ENCODE measurements around the gene HDAC4. TPM values are rescaled to one million over a fixed set of nuclear protein-coding genes. Genes with fewer than 3 reads are reported as not detected.

The HDAC4 gene
- total RNA-seq, 1 donor from 2014 or later: 7.8 TPM

DNA sequence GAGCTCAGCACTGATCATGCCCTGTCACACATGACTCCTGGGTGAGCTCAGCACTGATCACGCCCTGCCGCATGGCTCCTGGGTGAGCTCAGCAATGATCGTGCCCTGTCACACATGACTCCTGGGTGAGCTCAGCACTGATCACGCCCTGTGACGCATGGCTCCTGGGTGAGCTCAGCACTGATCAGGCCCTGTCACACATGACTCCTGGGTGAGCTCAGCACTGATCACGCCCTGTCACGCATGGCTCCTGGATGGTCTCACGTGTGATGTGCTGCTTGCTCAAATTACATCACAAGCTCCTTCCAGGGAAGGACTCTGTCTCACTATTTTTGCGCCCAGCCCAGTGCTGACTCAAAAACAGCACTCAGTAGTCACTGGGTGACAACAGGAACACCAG is 258.0 kb downstream of the HDAC4 start:
- no peaks in the 10 kb centered on the region for H3K36me3 ChIP-seq (ENCODE audit: control insufficient read depth, insufficient read depth, low read length)
- H3K27me3 ChIP-seq (ENCODE audit: control insufficient read depth, insufficient read depth, low read length): no peaks in the 10 kb centered on the region
- no peak for DNase-seq (ENCODE audit: low read depth)
- H3K4me3 ChIP-seq (ENCODE audit: low read depth, low read length): no peak overlapping the region
- TF ChIP-seq, protein P1, sequence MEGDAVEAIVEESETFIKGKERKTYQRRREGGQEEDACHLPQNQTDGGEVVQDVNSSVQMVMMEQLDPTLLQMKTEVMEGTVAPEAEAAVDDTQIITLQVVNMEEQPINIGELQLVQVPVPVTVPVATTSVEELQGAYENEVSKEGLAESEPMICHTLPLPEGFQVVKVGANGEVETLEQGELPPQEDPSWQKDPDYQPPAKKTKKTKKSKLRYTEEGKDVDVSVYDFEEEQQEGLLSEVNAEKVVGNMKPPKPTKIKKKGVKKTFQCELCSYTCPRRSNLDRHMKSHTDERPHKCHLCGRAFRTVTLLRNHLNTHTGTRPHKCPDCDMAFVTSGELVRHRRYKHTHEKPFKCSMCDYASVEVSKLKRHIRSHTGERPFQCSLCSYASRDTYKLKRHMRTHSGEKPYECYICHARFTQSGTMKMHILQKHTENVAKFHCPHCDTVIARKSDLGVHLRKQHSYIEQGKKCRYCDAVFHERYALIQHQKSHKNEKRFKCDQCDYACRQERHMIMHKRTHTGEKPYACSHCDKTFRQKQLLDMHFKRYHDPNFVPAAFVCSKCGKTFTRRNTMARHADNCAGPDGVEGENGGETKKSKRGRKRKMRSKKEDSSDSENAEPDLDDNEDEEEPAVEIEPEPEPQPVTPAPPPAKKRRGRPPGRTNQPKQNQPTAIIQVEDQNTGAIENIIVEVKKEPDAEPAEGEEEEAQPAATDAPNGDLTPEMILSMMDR (IDR thresholded peaks at IDR 0.05; ENCODE audit: insufficient read depth, low read length, poor library complexity, severe bottlenecking): no peak

DNA sequence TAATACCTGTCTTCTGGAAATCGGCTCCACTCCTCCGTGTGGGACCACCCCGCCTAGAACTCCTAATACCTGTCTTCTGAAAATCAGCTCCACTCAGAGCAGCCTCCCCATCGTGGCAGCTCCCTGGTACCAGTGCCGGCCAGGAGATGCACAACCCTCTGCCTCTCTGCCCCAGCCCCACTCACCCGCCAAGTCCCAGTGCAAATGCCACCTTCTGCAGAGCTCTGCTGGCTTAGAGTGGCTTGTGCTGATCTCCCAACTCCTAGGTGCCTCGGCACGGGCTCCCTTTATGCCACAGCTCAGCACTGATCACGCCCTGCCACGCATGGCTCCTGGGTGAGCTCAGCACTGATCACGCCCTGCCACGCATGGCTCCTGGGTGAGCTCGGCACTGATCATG is 258.5 kb downstream of the HDAC4 start:
- no peaks in the 10 kb centered on the region for H3K36me3 ChIP-seq (ENCODE audit: control insufficient read depth, insufficient read depth, low read length)
- H3K27me3 ChIP-seq (ENCODE audit: control insufficient read depth, insufficient read depth, low read length): no peaks in the 10 kb centered on the region
- no peak for DNase-seq (ENCODE audit: low read depth)
- no peak overlapping the region for H3K4me3 ChIP-seq (ENCODE audit: low read depth, low read length)
- TF ChIP-seq, protein P1 (IDR thresholded peaks at IDR 0.05; ENCODE audit: insufficient read depth, low read length, poor library complexity, severe bottlenecking): no peak

DNA sequence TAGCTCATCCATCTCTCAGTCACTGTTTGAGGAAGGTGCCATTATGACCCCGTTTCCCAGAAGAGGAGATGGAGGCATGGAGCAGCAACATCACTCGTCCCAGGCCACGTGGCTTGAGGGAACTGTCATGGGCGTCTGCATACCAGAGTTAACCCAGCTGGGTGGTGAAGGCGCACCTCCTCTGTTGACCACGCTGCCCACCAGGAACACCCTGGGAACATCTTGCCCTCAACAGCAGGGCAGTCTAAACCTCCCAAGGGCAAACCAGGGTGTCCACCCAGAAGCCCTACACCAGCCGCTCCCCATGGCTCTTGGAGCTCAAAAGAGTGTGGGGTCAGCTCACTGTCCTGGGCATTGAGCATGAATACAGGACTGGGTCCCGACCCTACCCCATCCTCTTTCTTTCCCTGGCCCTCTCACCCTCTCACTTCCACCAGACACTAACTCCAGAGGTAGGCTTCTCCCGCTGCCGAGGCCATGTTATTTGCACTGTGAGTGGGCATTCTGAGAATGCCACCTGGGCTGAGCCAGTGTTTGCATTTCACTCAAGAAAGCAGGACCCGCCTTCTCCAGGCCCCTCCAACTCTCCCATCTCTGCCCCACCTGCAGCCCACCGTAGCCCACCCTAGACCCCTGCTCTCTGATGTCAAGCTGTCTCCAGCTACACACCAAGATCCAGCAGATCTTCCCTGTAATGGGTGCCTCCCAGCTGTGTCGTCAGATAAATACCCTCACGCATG is 259.6 kb downstream of the HDAC4 start:
- H3K36me3 ChIP-seq (ENCODE audit: control insufficient read depth, insufficient read depth, low read length): no peaks in the 10 kb centered on the region
- H3K27me3 ChIP-seq (ENCODE audit: control insufficient read depth, insufficient read depth, low read length): no peaks in the 10 kb centered on the region
- no peak for DNase-seq (ENCODE audit: low read depth)
- H3K4me3 ChIP-seq (ENCODE audit: low read depth, low read length): no peak overlapping the region
- TF ChIP-seq, protein P1 (IDR thresholded peaks at IDR 0.05; ENCODE audit: insufficient read depth, low read length, poor library complexity, severe bottlenecking): no peak

DNA sequence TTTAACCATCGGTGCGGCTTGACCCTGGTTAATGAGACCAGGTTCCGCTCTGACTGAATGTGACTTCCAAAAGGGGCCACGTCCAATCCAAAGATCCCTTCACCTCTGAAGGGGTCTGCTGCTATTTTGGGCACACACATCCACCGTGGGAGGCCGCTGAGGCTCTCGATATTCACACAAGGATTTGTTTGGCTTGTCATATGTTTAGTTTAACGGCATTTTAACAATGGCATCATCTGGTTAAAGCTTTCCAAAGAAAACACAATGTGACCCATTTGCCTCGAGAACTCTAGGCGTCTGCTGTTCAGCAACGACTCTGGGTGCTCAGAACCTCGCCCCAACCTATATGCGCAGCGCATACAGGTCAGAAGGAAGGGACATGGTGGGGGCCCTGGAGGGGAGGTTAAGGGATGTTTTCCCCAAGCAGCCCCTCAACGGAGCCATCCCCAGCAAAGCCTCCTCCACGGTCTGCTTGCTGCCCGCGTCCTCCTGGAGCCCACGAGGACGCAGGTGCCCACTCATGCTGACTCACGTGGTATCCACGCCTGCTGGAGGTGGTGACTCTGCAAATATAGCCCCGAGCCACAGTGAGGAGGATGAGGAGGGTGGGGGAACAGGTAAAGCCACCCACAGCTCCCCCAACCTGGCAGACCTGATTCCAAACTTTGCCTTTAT is 260.3 kb downstream of the HDAC4 start:
- H3K36me3 ChIP-seq (ENCODE audit: control insufficient read depth, insufficient read depth, low read length): no peaks in the 10 kb centered on the region

DNA sequence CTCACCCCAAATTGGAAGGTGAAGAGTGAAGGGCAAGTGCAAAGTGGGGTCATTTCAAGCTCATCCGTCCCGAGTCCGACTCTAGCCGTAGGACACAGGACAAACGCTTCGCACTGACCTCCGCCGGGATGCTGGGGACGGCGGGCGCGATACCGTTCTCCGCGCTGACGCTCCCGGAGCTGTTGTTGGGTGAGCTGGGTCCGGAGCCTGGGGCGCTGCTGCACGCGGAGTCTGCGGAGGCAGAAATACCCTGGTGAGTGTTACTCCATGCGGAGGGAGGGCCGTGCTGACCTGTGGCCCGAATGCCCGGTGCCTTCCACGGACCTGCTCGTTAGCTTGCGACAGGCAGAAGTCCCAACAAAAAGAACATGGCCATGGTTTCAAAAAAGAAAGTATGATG is 261.3 kb downstream of the HDAC4 start:
- Histone ChIP-seq H3K4me3 (ENCODE audit: low read depth, low read length) (no peak overlapping the region), H3K36me3 (ENCODE audit: control insufficient read depth, insufficient read depth, low read length) (no peaks in the 10 kb centered on the region), H3K27me3 (ENCODE audit: control insufficient read depth, insufficient read depth, low read length) (no peaks in the 10 kb centered on the region)
- DNase-seq (ENCODE audit: low read depth): no peak
- TF ChIP-seq, protein P1 (IDR thresholded peaks at IDR 0.05; ENCODE audit: insufficient read depth, low read length, poor library complexity, severe bottlenecking): no peak

More for the DNA sequence above, 260.3 kb downstream of the HDAC4 start:
- no peak for DNase-seq (ENCODE audit: low read depth)
- Histone ChIP-seq H3K27me3 (ENCODE audit: control insufficient read depth, insufficient read depth, low read length) (no peaks in the 10 kb centered on the region), H3K4me3 (ENCODE audit: low read depth, low read length) (no peak overlapping the region)
- TF ChIP-seq, protein P1 (IDR thresholded peaks at IDR 0.05; ENCODE audit: insufficient read depth, low read length, poor library complexity, severe bottlenecking): no peak

Data from kidney epithelial cell (primary cell).